HepG2 (cell line): Measurements from ENCODE around the gene WDHD1. TPM values are rescaled to one million over a fixed set of nuclear protein-coding genes. Genes with fewer than 3 reads are reported as not detected.

Source experiments
- DNMT3B ChIP-seq: conservative IDR thresholded peaks from 2 replicates; pipeline ENCODE4 v1.6.1; 2016; ENCODE audit warnings: missing biosample characterization, control low read depth
- ETV6 ChIP-seq: sonication (generic); formaldehyde crosslinking; conservative IDR thresholded peaks from 2 replicates; pipeline ENCODE4 v1.4.0; 2020; ENCODE audit warnings: missing genetic modification reagents
- FOXJ3 ChIP-seq: sonication (generic); formaldehyde crosslinking; IDR thresholded peaks from 2 replicates; pipeline ENCODE4 v1.4.0; 2020; ENCODE audit warnings: missing genetic modification reagents, mild to moderate bottlenecking, borderline replicate concordance
- FOXK2 ChIP-seq: fragments of 450-650 bp; IDR thresholded peaks from 2 replicates; pipeline ENCODE4 v1.6.1; 2016
- HNRNPK ChIP-seq: fragments of 200-400 bp; formaldehyde crosslinking; IDR thresholded peaks from 2 replicates; pipeline ENCODE4 v1.6.1; 2018; ENCODE audit warnings: low read length, low read depth, moderate library complexity, mild to moderate bottlenecking; ENCODE audit not compliant: poor library complexity, severe bottlenecking
- KMT2B ChIP-seq: IDR thresholded peaks from 2 replicates; pipeline ENCODE4 v1.6.1; 2016; ENCODE audit warnings: missing genetic modification reagents, missing compliant biosample characterization
- MAFG ChIP-seq: sonication (generic); formaldehyde crosslinking; IDR thresholded peaks from 2 replicates; pipeline ENCODE4 v1.5.1; 2020; ENCODE audit warnings: mild to moderate bottlenecking, missing genetic modification reagents
- MBD4 ChIP-seq: IDR thresholded peaks from 2 replicates; pipeline ENCODE4 v1.6.1; 2012; ENCODE audit warnings: low read length, inconsistent platforms, borderline replicate concordance
- MIER2 ChIP-seq: IDR thresholded peaks from 2 replicates; pipeline ENCODE4 v1.6.1; 2016; ENCODE audit warnings: missing biosample characterization, missing genetic modification reagents
- NFIC ChIP-seq: IDR thresholded peaks from 2 replicates; pipeline ENCODE4 v1.6.1; 2012; ENCODE audit warnings: mild to moderate bottlenecking, low read length, inconsistent platforms
- PAX8 ChIP-seq: sonication (generic); formaldehyde crosslinking; IDR thresholded peaks from 2 replicates; pipeline ENCODE4 v1.8.0; 2022; ENCODE audit warnings: mild to moderate bottlenecking, missing genetic modification reagents, borderline replicate concordance
- RORA ChIP-seq: sonication (generic); formaldehyde crosslinking; IDR thresholded peaks from 2 replicates; pipeline ENCODE4 v1.5.0; 2020; ENCODE audit warnings: mild to moderate bottlenecking, missing genetic modification reagents, moderate library complexity
- TP53 ChIP-seq: sonication (generic); formaldehyde crosslinking; conservative IDR thresholded peaks from 2 replicates; pipeline ENCODE4 v1.4.0; 2020; ENCODE audit warnings: missing genetic modification reagents
- ZBTB1 ChIP-seq: sonication (generic); formaldehyde crosslinking; IDR thresholded peaks from 2 replicates; pipeline ENCODE4 v1.4.0; 2020; ENCODE audit warnings: missing genetic modification reagents, borderline replicate concordance
- ZGPAT ChIP-seq: IDR thresholded peaks from 2 replicates; pipeline ENCODE4 v1.6.1; 2016; ENCODE audit warnings: mild to moderate bottlenecking
- ZNF331 ChIP-seq: sonication (generic); formaldehyde crosslinking; IDR thresholded peaks from 2 replicates; pipeline ENCODE4 v1.4.0; 2020; ENCODE audit warnings: missing genetic modification reagents
- ZNF335 ChIP-seq: sonication (generic); formaldehyde crosslinking; IDR thresholded peaks from 2 replicates; pipeline ENCODE4 v1.4.0; 2020; ENCODE audit warnings: missing genetic modification reagents
- ZNF691 ChIP-seq: sonication (generic); formaldehyde crosslinking; IDR thresholded peaks from 2 replicates; pipeline ENCODE4 v1.4.0; 2020; ENCODE audit warnings: missing genetic modification reagents, low read depth, mild to moderate bottlenecking, borderline replicate concordance
- polyA plus RNA-seq, 8 experiments: library from polyadenylated mRNA; depleted of rRNA in 3 of 8; stranded (reverse) in 7 of 8; unstranded in 1 of 8; fragments of >200 nt; fragmentation: Illumina TruSeq in 4 of 8; extraction: Trizol in 4 of 8; gene quantifications; 2 replicates each; pipeline versions ENCODE4 v1.2.1 to v1.2.3, GENCODE V29; 2011 to 2016; ENCODE audit warnings: low read depth in 4 of 8, missing spikeins in 1 of 8, mixed read lengths in 1 of 8; ENCODE audit not compliant: insufficient read depth in 1 of 8
- total RNA-seq, 5 experiments: library from RNA; depleted of rRNA; stranded (reverse); fragments of >200 nt; fragmentation: Illumina TruSeq; extraction: Trizol; gene quantifications; 2 replicates each; pipeline ENCODE4 v1.2.3, GENCODE V29; 2016; ENCODE audit warnings: low read depth in 1 of 5
- TF ChIP-seq, protein P1 (sequence below): sonication (generic); formaldehyde crosslinking; IDR thresholded peaks from 2 replicates; pipeline ENCODE4 v1.4.0; 2020; ENCODE audit warnings: mild to moderate bottlenecking, low read depth, missing genetic modification reagents
- TF ChIP-seq, protein P2 (sequence below): sonication (generic); formaldehyde crosslinking; IDR thresholded peaks from 2 replicates; pipeline ENCODE4 v1.4.0; 2020; ENCODE audit warnings: missing genetic modification reagents
- TF ChIP-seq, protein P3 (sequence below): sonication (generic); formaldehyde crosslinking; conservative IDR thresholded peaks from 2 replicates; pipeline ENCODE4 v1.8.0; 2022; ENCODE audit warnings: mild to moderate bottlenecking, moderate library complexity, missing genetic modification reagents
- TF ChIP-seq, protein P4 (sequence below): fragments of 450-650 bp; IDR thresholded peaks from 2 replicates; pipeline ENCODE4 v1.6.1; 2017

The WDHD1 gene
- total and polyA plus RNA-seq, 2 of the 13 experiments (the other 11 are each of a cell fraction or from before 2014, with no cell fraction given), result 5.5 to 27.5 TPM

- TF ChIP-seq DNMT3B (CRISPR knock-in tag) (no peak), FOXK2 (no peak), ZNF691 (CRISPR knock-in tag) (no peak), ETV6 (CRISPR knock-in tag) (no peak), MIER2 (CRISPR knock-in tag) (no peak), FOXJ3 (peak; percentile 72; the same call in 1 of the 2 replicates), NFIC (no peak; the same call in 1 of the 2 replicates), HNRNPK (no peak), MAFG (CRISPR knock-in tag) (no peak), MBD4 (no peak), ZBTB1 (CRISPR knock-in tag) (no peak), ZNF335 (no peak), RORA (CRISPR knock-in tag) (no peak), ZGPAT (CRISPR knock-in tag) (0 out of 2 replicates have a peak, but pooled peaks have one; percentile 51), KMT2B (CRISPR knock-in tag) (no peak), PAX8 (CRISPR knock-in tag) (no peak), TP53 (CRISPR knock-in tag) (no peak), ZNF331 (CRISPR knock-in tag) (peak; percentile 67; the same call in 1 of the 2 replicates)
- TF ChIP-seq, protein P1, sequence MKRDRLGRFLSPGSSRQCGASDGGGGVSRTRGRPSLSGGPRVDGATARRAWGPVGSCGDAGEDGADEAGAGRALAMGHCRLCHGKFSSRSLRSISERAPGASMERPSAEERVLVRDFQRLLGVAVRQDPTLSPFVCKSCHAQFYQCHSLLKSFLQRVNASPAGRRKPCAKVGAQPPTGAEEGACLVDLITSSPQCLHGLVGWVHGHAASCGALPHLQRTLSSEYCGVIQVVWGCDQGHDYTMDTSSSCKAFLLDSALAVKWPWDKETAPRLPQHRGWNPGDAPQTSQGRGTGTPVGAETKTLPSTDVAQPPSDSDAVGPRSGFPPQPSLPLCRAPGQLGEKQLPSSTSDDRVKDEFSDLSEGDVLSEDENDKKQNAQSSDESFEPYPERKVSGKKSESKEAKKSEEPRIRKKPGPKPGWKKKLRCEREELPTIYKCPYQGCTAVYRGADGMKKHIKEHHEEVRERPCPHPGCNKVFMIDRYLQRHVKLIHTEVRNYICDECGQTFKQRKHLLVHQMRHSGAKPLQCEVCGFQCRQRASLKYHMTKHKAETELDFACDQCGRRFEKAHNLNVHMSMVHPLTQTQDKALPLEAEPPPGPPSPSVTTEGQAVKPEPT (CRISPR knock-in tag), result no peak
- TF ChIP-seq, protein P2, sequence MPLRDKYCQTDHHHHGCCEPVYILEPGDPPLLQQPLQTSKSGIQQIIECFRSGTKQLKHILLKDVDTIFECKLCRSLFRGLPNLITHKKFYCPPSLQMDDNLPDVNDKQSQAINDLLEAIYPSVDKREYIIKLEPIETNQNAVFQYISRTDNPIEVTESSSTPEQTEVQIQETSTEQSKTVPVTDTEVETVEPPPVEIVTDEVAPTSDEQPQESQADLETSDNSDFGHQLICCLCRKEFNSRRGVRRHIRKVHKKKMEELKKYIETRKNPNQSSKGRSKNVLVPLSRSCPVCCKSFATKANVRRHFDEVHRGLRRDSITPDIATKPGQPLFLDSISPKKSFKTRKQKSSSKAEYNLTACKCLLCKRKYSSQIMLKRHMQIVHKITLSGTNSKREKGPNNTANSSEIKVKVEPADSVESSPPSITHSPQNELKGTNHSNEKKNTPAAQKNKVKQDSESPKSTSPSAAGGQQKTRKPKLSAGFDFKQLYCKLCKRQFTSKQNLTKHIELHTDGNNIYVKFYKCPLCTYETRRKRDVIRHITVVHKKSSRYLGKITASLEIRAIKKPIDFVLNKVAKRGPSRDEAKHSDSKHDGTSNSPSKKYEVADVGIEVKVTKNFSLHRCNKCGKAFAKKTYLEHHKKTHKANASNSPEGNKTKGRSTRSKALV, result no peak
- TF ChIP-seq, protein P3, sequence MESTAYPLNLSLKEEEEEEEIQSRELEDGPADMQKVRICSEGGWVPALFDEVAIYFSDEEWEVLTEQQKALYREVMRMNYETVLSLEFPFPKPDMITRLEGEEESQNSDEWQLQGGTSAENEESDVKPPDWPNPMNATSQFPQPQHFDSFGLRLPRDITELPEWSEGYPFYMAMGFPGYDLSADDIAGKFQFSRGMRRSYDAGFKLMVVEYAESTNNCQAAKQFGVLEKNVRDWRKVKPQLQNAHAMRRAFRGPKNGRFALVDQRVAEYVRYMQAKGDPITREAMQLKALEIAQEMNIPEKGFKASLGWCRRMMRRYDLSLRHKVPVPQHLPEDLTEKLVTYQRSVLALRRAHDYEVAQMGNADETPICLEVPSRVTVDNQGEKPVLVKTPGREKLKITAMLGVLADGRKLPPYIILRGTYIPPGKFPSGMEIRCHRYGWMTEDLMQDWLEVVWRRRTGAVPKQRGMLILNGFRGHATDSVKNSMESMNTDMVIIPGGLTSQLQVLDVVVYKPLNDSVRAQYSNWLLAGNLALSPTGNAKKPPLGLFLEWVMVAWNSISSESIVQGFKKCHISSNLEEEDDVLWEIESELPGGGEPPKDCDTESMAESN (CRISPR knock-in tag), result peak; percentile 56; the same call in 1 of the 2 replicates
- TF ChIP-seq, protein P4, sequence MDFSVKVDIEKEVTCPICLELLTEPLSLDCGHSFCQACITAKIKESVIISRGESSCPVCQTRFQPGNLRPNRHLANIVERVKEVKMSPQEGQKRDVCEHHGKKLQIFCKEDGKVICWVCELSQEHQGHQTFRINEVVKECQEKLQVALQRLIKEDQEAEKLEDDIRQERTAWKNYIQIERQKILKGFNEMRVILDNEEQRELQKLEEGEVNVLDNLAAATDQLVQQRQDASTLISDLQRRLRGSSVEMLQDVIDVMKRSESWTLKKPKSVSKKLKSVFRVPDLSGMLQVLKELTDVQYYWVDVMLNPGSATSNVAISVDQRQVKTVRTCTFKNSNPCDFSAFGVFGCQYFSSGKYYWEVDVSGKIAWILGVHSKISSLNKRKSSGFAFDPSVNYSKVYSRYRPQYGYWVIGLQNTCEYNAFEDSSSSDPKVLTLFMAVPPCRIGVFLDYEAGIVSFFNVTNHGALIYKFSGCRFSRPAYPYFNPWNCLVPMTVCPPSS, result no peak
These were observed 82.0 kb downstream of the WDHD1 start (continued) for GRCh38 chr14:54944737-54945391.
